Body of pancreas (tissue), 4 donors: ENCODE data around the gene DNAH8.

Source experiments
- CTCF ChIP-seq, 7 experiments: fragments of 450-650 bp in 4 of 7; fragments of 200-600 bp in 3 of 7; sonication (generic) in 3 of 7; IDR thresholded peaks; one replicate each; pipeline ENCODE4 v1.5.1; 2016 to 2019; ENCODE audit warnings: antibody characterized with exemption in 7 of 7
- POLR2A ChIP-seq, 3 donors: fragments of 450-650 bp; IDR thresholded peaks; one replicate each; pipeline ENCODE4 v1.6.1; 2016; ENCODE audit warnings: antibody characterized with exemption in 3 of 3, mild to moderate bottlenecking in 2 of 3

GRCh38 chr6:38833320-38833719 lies 118.2 kb downstream of the DNAH8 start:
- TF ChIP-seq CTCF (IDR thresholded peaks at IDR 0.05) (no peak), POLR2A (IDR thresholded peaks at IDR 0.05) (no peak)
